GM12878 (cell line): ENCODE data around the gene HNRNPDL. TPM values are rescaled to one million over a fixed set of nuclear protein-coding genes. Genes with fewer than 3 reads are reported as not detected.

Experiments
- EP300 ChIP-seq, 2 experiments: fragments of 150-350 bp in 1 of 2; IDR thresholded peaks; 2 replicates each; pipeline ENCODE4 v1.6.1; 2011 to 2012; ENCODE audit warnings: low read depth in 2 of 2, low read length in 2 of 2, borderline replicate concordance in 1 of 2, improper control_type of control experiment in 1 of 2, inconsistent platforms in 1 of 2; ENCODE audit not compliant: control insufficient read depth in 1 of 2
- IKZF2 ChIP-seq, 2 experiments: fragments of 450-650 bp; IDR thresholded peaks; 2 replicates each; pipeline ENCODE4 v1.6.1; 2017; ENCODE audit warnings: mild to moderate bottlenecking in 2 of 2, moderate library complexity in 2 of 2
- NBN ChIP-seq: fragments of 450-650 bp; IDR thresholded peaks from 2 replicates; pipeline ENCODE4 v1.6.1; 2016
- NR2F1 ChIP-seq: fragments of 450-650 bp; conservative IDR thresholded peaks from 2 replicates; pipeline ENCODE4 v1.6.1; 2017; ENCODE audit warnings: mild to moderate bottlenecking
- NRF1 ChIP-seq: conservative IDR thresholded peaks from 2 replicates; pipeline ENCODE4 v1.6.1; 2011; ENCODE audit warnings: mild to moderate bottlenecking, low read depth, low read length, improper control_type of control experiment
- RAD21 ChIP-seq: IDR thresholded peaks from 2 replicates; pipeline ENCODE4 v1.6.1; 2011; ENCODE audit warnings: mild to moderate bottlenecking, low read depth, low read length, moderate library complexity; ENCODE audit not compliant: insufficient read depth
- RB1 ChIP-seq: fragments of 450-650 bp; formaldehyde crosslinking; IDR thresholded peaks from 2 replicates; pipeline ENCODE4 v1.6.1; 2017; ENCODE audit warnings: mild to moderate bottlenecking, borderline replicate concordance
- STAT1 ChIP-seq: fragments of 450-650 bp; conservative IDR thresholded peaks from 2 replicates; pipeline ENCODE4 v1.6.1; 2014; ENCODE audit warnings: antibody characterized with exemption, mild to moderate bottlenecking
- TARDBP ChIP-seq: IDR thresholded peaks from 2 replicates; pipeline ENCODE4 v1.6.1; 2016; ENCODE audit warnings: borderline replicate concordance
- ZZZ3 ChIP-seq: IDR thresholded peaks from 2 replicates; pipeline ENCODE4 v1.6.1; 2011; ENCODE audit warnings: low read depth; ENCODE audit not compliant: control insufficient read depth, insufficient read length
- polyA plus RNA-seq, 11 experiments: library from polyadenylated mRNA; depleted of rRNA in 4 of 11; unstranded in 6 of 11; stranded (reverse) in 5 of 11; fragments of >200 nt; fragmentation: Nextera tagmentation in 4 of 11; fragmentation: Illumina TruSeq in 1 of 11; extraction: Ambion mirVana in 4 of 11; extraction: Trizol in 1 of 11; gene quantifications; 1 replicate in 1 of 11; 2 replicates in 10 of 11; pipeline versions ENCODE4 v1.2.1 to v1.2.3, GENCODE V29; 2011 to 2016; ENCODE audit warnings: inconsistent platforms in 2 of 11, missing spikeins in 2 of 11, low read depth in 1 of 11
- total RNA-seq, 4 experiments: library from RNA; depleted of rRNA in 3 of 4; stranded (reverse); fragments of >200 nt in 3 of 4; fragmentation: Illumina TruSeq in 1 of 4; extraction: Trizol in 1 of 4; gene quantifications; 2 replicates each; pipeline versions ENCODE4 v1.2.1 to v1.2.3, GENCODE V29; 2013 to 2021
- TF ChIP-seq, protein P1 (sequence below): fragments of 450-650 bp; IDR thresholded peaks from 2 replicates; pipeline ENCODE4 v1.6.1; 2016; ENCODE audit warnings: mild to moderate bottlenecking, moderate library complexity, borderline replicate concordance
- TF ChIP-seq, protein P2 (sequence below): IDR thresholded peaks from 2 replicates; pipeline ENCODE4 v1.6.1; 2011; ENCODE audit warnings: low read depth, mild to moderate bottlenecking, low read length, moderate library complexity, borderline replicate concordance; ENCODE audit errors: extremely low read depth
- TF ChIP-seq, protein P3 (sequence below): fragments of 450-650 bp; IDR thresholded peaks from 2 replicates; pipeline ENCODE4 v1.6.1; 2017; ENCODE audit warnings: mild to moderate bottlenecking, moderate library complexity
- TF ChIP-seq, protein P4 (sequence below): IDR thresholded peaks from 2 replicates; pipeline ENCODE4 v1.6.1; 2012; ENCODE audit warnings: low read depth, low read length, improper control_type of control experiment
- TF ChIP-seq, protein P5 (sequence below): fragments of 450-650 bp; formaldehyde crosslinking; IDR thresholded peaks from 2 replicates; pipeline ENCODE4 v1.4.0; 2022; ENCODE audit warnings: mild to moderate bottlenecking, moderate library complexity

HNRNPDL gene
- total and polyA plus RNA-seq, 10 of the 15 experiments (the other 5 are each of a cell fraction or from before 2014, with no cell fraction given) = 217 to 510 (median 345) TPM

DNA sequence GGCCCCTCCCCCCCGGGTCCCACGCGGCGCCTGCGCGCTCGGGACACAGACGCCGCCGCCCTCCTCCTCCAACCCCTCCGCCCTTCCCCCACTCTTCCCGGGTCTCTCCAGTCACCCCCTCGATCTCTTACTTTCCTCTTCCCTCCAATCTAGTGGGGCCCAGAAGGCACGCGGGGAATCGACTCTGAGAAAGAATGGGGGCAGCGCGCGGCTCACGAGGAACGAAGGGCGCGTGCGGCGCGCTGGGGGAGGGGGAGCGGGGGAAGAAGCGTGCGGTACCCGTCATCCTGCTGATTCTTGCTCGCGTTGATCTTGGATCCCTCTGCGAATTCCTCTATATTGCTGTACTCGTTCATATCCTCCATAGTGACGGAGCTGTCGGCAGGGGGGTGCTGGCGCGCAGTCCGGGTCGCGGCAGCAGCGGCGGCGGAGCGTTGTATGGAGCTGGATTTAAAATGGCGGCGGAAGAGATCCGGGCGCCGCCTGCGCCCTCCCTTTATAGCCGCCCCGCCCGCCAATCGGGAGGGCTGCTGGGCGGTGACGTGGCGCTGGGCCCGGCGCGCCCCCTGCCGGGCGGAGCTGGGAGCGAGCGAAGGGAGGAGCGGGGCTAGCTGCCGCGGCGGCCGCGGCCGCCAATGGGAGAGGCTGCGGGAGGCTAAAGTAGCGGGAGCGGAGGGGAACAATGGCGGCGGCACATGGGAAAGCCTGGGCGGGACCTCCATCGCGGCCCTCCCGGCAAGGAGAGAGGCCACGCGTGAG lies 1.1 kb downstream of the HNRNPDL start (continued):
- TF ChIP-seq, protein P1, sequence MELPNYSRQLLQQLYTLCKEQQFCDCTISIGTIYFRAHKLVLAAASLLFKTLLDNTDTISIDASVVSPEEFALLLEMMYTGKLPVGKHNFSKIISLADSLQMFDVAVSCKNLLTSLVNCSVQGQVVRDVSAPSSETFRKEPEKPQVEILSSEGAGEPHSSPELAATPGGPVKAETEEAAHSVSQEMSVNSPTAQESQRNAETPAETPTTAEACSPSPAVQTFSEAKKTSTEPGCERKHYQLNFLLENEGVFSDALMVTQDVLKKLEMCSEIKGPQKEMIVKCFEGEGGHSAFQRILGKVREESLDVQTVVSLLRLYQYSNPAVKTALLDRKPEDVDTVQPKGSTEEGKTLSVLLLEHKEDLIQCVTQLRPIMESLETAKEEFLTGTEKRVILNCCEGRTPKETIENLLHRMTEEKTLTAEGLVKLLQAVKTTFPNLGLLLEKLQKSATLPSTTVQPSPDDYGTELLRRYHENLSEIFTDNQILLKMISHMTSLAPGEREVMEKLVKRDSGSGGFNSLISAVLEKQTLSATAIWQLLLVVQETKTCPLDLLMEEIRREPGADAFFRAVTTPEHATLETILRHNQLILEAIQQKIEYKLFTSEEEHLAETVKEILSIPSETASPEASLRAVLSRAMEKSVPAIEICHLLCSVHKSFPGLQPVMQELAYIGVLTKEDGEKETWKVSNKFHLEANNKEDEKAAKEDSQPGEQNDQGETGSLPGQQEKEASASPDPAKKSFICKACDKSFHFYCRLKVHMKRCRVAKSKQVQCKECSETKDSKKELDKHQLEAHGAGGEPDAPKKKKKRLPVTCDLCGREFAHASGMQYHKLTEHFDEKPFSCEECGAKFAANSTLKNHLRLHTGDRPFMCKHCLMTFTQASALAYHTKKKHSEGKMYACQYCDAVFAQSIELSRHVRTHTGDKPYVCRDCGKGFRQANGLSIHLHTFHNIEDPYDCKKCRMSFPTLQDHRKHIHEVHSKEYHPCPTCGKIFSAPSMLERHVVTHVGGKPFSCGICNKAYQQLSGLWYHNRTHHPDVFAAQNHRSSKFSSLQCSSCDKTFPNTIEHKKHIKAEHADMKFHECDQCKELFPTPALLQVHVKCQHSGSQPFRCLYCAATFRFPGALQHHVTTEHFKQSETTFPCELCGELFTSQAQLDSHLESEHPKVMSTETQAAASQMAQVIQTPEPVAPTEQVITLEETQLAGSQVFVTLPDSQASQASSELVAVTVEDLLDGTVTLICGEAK = 0 out of 2 replicates have a peak, but pooled peaks have one; percentile 10
- TF ChIP-seq NR2F1 (0 out of 2 replicates have a peak, but pooled peaks have one; percentile 16), STAT1 (no peak), NRF1 (0 out of 2 replicates have a peak, but pooled peaks have one; percentile 34), RB1 (0 out of 2 replicates have a peak, but pooled peaks have one; percentile 31), IKZF2 (IDR thresholded peaks at IDR 0.05) (peak; percentile 11 to 45; a peak in 1 of 4 replicates), TARDBP (peak; percentile 45; the same call in 1 of the 2 replicates), NBN (peak; percentile 63; the same call in 1 of the 2 replicates), RAD21 (0 out of 2 replicates have a peak, but pooled peaks have one; percentile 8), EP300 (IDR thresholded peaks at IDR 0.05; ENCODE audit: borderline replicate concordance in 1 of 2, control insufficient read depth in 1 of 2, low read depth in 2 of 2, low read length in 2 of 2) (peak in 1 of 2 experiments; percentile 46; a peak in 1 of 4 replicates), ZZZ3 (no peak)
- TF ChIP-seq, protein P2, sequence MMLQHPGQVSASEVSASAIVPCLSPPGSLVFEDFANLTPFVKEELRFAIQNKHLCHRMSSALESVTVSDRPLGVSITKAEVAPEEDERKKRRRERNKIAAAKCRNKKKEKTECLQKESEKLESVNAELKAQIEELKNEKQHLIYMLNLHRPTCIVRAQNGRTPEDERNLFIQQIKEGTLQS = no peak
- TF ChIP-seq, protein P3, sequence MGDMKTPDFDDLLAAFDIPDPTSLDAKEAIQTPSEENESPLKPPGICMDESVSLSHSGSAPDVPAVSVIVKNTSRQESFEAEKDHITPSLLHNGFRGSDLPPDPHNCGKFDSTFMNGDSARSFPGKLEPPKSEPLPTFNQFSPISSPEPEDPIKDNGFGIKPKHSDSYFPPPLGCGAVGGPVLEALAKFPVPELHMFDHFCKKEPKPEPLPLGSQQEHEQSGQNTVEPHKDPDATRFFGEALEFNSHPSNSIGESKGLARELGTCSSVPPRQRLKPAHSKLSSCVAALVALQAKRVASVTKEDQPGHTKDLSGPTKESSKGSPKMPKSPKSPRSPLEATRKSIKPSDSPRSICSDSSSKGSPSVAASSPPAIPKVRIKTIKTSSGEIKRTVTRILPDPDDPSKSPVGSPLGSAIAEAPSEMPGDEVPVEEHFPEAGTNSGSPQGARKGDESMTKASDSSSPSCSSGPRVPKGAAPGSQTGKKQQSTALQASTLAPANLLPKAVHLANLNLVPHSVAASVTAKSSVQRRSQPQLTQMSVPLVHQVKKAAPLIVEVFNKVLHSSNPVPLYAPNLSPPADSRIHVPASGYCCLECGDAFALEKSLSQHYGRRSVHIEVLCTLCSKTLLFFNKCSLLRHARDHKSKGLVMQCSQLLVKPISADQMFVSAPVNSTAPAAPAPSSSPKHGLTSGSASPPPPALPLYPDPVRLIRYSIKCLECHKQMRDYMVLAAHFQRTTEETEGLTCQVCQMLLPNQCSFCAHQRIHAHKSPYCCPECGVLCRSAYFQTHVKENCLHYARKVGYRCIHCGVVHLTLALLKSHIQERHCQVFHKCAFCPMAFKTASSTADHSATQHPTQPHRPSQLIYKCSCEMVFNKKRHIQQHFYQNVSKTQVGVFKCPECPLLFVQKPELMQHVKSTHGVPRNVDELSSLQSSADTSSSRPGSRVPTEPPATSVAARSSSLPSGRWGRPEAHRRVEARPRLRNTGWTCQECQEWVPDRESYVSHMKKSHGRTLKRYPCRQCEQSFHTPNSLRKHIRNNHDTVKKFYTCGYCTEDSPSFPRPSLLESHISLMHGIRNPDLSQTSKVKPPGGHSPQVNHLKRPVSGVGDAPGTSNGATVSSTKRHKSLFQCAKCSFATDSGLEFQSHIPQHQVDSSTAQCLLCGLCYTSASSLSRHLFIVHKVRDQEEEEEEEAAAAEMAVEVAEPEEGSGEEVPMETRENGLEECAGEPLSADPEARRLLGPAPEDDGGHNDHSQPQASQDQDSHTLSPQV = peak; percentile 88
- TF ChIP-seq, protein P4, sequence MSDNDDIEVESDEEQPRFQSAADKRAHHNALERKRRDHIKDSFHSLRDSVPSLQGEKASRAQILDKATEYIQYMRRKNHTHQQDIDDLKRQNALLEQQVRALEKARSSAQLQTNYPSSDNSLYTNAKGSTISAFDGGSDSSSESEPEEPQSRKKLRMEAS = no peak; the same call in 1 of the 2 replicates
- TF ChIP-seq, protein P5, sequence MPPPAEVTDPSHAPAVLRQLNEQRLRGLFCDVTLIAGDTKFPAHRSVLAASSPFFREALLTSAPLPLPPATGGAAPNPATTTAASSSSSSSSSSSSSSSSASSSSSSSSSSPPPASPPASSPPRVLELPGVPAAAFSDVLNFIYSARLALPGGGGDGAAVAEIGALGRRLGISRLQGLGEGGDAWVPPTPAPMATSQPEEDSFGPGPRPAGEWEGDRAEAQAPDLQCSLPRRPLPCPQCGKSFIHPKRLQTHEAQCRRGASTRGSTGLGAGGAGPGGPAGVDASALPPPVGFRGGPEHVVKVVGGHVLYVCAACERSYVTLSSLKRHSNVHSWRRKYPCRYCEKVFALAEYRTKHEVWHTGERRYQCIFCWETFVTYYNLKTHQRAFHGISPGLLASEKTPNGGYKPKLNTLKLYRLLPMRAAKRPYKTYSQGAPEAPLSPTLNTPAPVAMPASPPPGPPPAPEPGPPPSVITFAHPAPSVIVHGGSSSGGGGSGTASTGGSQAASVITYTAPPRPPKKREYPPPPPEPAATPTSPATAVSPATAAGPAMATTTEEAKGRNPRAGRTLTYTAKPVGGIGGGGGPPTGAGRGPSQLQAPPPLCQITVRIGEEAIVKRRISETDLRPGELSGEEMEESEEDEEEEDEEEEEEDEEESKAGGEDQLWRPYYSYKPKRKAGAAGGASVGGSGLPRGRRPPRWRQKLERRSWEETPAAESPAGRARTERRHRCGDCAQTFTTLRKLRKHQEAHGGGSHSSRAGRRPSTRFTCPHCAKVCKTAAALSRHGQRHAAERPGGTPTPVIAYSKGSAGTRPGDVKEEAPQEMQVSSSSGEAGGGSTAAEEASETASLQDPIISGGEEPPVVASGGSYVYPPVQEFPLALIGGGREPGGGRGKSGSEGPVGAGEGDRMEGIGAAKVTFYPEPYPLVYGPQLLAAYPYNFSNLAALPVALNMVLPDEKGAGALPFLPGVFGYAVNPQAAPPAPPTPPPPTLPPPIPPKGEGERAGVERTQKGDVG (CRISPR knock-in tag) = no peak
